ENCODE measurements around the gene CD58. TPM values are rescaled to one million over a fixed set of nuclear protein-coding genes. Genes with fewer than 3 reads are reported as not detected.

Gene CD58
- total and polyA plus RNA-seq, 12 donors = 6.3 to 43.6 (median 12.5) TPM

DNA sequence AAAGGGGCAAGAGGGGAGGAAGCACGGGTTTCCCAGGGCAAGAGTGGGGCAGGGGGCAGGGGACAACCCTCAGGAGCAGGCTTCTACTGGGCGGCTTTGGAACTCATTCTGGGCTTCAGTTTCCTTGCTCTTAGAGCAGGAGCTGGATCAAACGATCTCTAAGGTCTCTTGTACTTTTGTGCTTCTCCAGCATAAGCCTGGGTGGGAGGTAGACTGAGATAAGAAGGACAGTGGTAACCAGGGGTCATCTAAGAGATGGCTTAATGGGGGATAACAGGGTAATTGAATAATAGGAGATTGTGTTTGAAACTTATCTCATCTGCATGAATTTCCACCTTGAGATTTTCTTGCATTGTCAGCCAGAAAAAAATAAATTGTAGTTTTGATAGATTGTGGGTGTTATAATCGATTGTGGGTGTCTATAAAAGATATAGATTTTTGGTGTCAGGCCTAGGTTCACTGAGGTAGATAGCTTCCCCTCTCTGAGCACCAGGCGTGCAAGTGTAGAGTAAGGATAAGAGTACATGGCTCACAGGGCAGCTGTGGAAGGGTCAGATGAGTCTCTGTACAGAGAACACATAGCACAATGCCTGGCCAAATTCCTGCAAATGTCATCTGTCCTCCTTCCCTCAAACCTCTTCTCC is 68.0 kb downstream of the CD58 start:
- WGBS, 4 donors = 77 to 87% (median 80%) methylated on average over 5 of the region's 5 CpGs
- Histone ChIP-seq H3K4me1 (replicated peaks in 1 of 2) (peaks cover 0 to 3% of the 10 kb centered on the region in 2 donors), H3K27ac (peak overlapping the region in 1 of 5 donors; percentile 76), H3K36me3 (replicated peaks in 1 of 2) (no peaks in the 10 kb centered on the region), H3K27me3 (no peaks in the 10 kb centered on the region), H3K9me3 (replicated peaks in 1 of 3) (no peaks in the 10 kb centered on the region), H3K4me3 (no peak overlapping the region)
- intact Hi-C loops (cut with DNase I) = no loop called here
- no peak for DNase-seq
- no peak for TF ChIP-seq POLR2A (IDR thresholded peaks at IDR 0.05)
- TF ChIP-seq, protein P1, sequence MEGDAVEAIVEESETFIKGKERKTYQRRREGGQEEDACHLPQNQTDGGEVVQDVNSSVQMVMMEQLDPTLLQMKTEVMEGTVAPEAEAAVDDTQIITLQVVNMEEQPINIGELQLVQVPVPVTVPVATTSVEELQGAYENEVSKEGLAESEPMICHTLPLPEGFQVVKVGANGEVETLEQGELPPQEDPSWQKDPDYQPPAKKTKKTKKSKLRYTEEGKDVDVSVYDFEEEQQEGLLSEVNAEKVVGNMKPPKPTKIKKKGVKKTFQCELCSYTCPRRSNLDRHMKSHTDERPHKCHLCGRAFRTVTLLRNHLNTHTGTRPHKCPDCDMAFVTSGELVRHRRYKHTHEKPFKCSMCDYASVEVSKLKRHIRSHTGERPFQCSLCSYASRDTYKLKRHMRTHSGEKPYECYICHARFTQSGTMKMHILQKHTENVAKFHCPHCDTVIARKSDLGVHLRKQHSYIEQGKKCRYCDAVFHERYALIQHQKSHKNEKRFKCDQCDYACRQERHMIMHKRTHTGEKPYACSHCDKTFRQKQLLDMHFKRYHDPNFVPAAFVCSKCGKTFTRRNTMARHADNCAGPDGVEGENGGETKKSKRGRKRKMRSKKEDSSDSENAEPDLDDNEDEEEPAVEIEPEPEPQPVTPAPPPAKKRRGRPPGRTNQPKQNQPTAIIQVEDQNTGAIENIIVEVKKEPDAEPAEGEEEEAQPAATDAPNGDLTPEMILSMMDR (IDR thresholded peaks at IDR 0.05) = no peak

DNA sequence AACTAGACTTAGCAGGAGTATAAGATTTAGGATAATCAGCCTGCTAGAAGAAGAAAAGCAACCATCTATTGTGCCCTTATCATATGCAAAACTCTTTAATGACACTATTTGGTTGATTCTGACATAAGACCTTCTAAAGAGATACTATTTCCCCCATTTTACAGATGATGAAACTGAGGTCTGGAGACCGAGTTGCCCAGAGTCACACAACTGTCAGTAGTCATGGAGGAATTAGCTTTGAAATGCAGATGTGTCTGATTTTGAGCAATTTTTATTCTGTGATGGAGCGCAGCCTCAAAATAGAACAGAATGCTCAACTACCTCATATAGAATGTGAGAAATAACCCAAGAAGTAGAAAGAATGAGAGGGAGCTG is 69.0 kb downstream of the CD58 start:
- no peak for DNase-seq
- H3K4me3 ChIP-seq = no peak overlapping the region
- H3K36me3 ChIP-seq (replicated peaks in 1 of 2) = no peaks in the 10 kb centered on the region
- no peak overlapping the region for H3K27ac ChIP-seq
- no peak for TF ChIP-seq POLR2A (IDR thresholded peaks at IDR 0.05)
- TF ChIP-seq, protein P1 (IDR thresholded peaks at IDR 0.05) = no peak
- H3K27me3 ChIP-seq = no peaks in the 10 kb centered on the region
- WGBS, 4 donors = 87 to 97% (median 91%) methylated on average over 2 of the region's 2 CpGs
- peaks cover 0 to 3% of the 10 kb centered on the region in 2 donors for H3K4me1 ChIP-seq (replicated peaks in 1 of 2)
- intact Hi-C loops (cut with DNase I) = no loop called here
- no peaks in the 10 kb centered on the region for H3K9me3 ChIP-seq (replicated peaks in 1 of 3)

DNA sequence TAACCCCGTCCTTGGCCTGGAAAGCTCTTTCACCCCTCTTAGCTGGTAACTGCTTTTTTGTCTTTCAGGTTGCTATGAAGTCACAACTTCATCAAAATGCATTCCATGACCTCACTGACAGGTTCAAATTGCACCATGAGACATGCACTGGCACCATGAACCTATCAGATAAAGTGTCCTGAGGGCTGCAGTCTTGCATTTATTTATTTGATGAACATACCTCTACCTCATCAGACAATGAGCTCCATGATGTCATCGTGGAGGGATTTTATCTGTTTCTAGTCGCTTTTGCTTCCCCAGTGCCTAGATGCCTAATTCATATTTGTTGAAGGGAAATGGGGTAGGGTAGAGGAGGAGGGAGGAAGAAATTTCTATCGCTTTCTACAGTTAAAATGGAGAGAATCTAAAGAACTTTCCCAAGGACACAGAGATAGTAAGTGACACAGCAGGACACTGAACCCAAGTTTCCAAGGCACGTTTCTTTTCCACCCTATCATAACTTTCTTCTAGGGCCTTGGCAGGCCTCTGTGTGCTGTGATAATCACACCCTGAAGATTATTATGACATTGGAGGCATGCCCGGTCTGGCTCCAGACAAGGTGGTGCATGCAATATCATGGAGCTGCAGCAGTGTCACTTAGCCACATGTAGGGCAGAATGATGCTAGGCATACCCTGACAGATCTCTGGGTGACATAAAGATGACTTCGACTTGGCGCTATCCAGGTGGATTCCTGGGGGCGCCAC is 69.5 kb downstream of the CD58 start:
- peaks cover 0 to 3% of the 10 kb centered on the region in 2 donors for H3K4me1 ChIP-seq (replicated peaks in 1 of 2)
- no peaks in the 10 kb centered on the region for H3K9me3 ChIP-seq (replicated peaks in 1 of 3)
- no peak overlapping the region for H3K4me3 ChIP-seq
- no peaks in the 10 kb centered on the region for H3K27me3 ChIP-seq
- DNase-seq = peak in 1 of 7 donors; percentile 27
- TF ChIP-seq POLR2A (IDR thresholded peaks at IDR 0.05) = no peak
- TF ChIP-seq, protein P1 (IDR thresholded peaks at IDR 0.05) = no peak
- intact Hi-C loops (cut with DNase I) = no loop called here
- no peaks in the 10 kb centered on the region for H3K36me3 ChIP-seq (replicated peaks in 1 of 2)
- WGBS, 4 donors = 69 to 79% (median 76%) methylated on average over 9 of the region's 9 CpGs
- no peak overlapping the region for H3K27ac ChIP-seq

DNA sequence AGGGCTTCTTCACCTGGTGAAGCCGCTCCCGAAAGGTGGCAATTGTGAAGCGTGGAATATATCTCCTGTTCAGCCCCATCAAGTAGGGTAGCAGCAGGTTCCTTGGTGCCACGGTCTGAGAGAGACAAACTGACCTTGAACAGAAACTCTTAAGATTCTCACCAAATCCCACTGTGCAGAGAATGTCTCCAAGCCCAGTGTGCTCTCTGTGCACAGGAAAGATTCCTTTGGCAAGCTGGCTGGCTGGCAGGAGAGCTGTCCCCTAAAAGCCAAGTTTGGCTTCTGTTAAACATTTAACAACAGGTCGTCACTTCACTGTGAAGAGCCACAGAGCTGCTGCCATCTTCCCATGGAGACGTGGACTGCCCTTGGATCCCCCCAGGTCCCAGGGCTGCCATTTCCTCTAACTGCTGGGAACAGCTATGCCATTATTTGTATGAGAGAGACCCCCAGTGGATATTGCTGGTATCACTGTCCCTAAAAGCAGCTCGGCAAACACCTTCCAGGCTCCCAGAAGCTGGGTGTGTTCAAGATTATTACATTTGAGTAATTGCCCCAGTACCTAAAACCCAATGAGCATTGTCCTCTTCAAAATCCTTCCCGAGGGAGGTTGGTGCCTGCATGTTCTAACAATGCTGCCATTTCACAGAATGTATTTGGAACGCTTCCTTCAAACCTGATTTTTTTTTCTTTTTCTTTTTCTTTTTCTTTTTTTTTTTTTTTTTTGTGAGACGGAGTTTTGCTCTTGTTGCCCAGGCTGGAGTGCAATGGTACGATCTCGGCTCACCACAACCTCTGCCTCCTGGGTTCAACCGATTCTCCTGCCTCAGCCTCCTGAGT is 71.8 kb downstream of the CD58 start:
- no peak for TF ChIP-seq POLR2A (IDR thresholded peaks at IDR 0.05)
- TF ChIP-seq, protein P1 (IDR thresholded peaks at IDR 0.05) = peak; percentile 72 to 94 (median 88)
- peak; percentile 47 to 79 (median 60) for DNase-seq
- no peaks in the 10 kb centered on the region for H3K9me3 ChIP-seq (replicated peaks in 1 of 3)
- whole genome bisulfite sequencing, 4 donors = 45 to 57% (median 50%) methylated on average over 11 to 13 of the region's 13 CpGs
- no peak overlapping the region for H3K4me3 ChIP-seq
- no peaks in the 10 kb centered on the region for H3K36me3 ChIP-seq (replicated peaks in 1 of 2)
- no peak overlapping the region for H3K27ac ChIP-seq
- intact Hi-C loops (cut with DNase I) = no loop called here
- H3K4me1 ChIP-seq (replicated peaks in 1 of 2) = peaks cover 0 to 10% of the 10 kb centered on the region in 2 donors
- H3K27me3 ChIP-seq = no peaks in the 10 kb centered on the region

Measured in adrenal gland (tissue), 12 donors.